OCI-LY1 (cell line): Measurements from ENCODE around the gene SCTR.

ENCODE experiments used
- H2AFZ ChIP-seq: fragments of 200-600 bp; sonication (generic), shearing (Covaris generic); 2 replicates; pipeline ENCODE4 v1.6.0; 2014; ENCODE audit warnings: antibody characterized with exemption, mild to moderate bottlenecking, low read length
- H3F3A ChIP-seq: fragments of 200-600 bp; sonication (generic), shearing (Covaris generic); 2 replicates; pipeline ENCODE4 v1.6.0; 2014; ENCODE audit warnings: mild to moderate bottlenecking, antibody characterized with exemption, low read length, moderate library complexity; ENCODE audit not compliant: insufficient read depth
- H3K27ac ChIP-seq: fragments of 200-600 bp; sonication (generic); 2 replicates; pipeline ENCODE4 v1.5.1; 2014; ENCODE audit warnings: low read length, mixed run types, mild to moderate bottlenecking, low read depth; ENCODE audit not compliant: poor library complexity, severe bottlenecking
- H3K27me3 ChIP-seq: fragments of 200-600 bp; sonication (generic); 2 replicates; pipeline ENCODE4 v1.6.0; 2014; ENCODE audit warnings: antibody characterized with exemption, mild to moderate bottlenecking, low read length, moderate library complexity; ENCODE audit not compliant: insufficient read depth
- H3K36me3 ChIP-seq: fragments of 200-600 bp; sonication (generic); 2 replicates; pipeline ENCODE4 v1.6.1; 2014; ENCODE audit warnings: mild to moderate bottlenecking, antibody characterized with exemption, low read length, moderate library complexity, mixed read lengths; ENCODE audit not compliant: insufficient read depth
- H3K4me1 ChIP-seq: fragments of 200-600 bp; sonication (generic); 2 replicates; pipeline ENCODE4 v1.5.1; 2014; ENCODE audit warnings: mild to moderate bottlenecking, low read length, moderate library complexity; ENCODE audit not compliant: insufficient read depth, severe bottlenecking
- H3K4me2 ChIP-seq: fragments of 200-600 bp; sonication (generic), shearing (Covaris generic); 2 replicates; pipeline ENCODE4 v1.6.1; 2014; ENCODE audit warnings: low read length
- H3K4me3 ChIP-seq: fragments of 200-600 bp; sonication (generic); 2 replicates; pipeline ENCODE4 v1.5.1; 2014; ENCODE audit warnings: low read length, low read depth, mild to moderate bottlenecking, mixed read lengths; ENCODE audit not compliant: poor library complexity, severe bottlenecking
- H3K79me2 ChIP-seq: fragments of 200-600 bp; shearing (Covaris generic); 2 replicates; pipeline ENCODE4 v1.6.1; 2016; ENCODE audit warnings: mixed run types, low read length, mixed read lengths; ENCODE audit not compliant: insufficient read depth
- H3K9ac ChIP-seq: fragments of 200-600 bp; sonication (generic), shearing (Covaris generic); 2 replicates; pipeline ENCODE4 v1.6.1; 2014; ENCODE audit warnings: mild to moderate bottlenecking, low read length, mixed read lengths
- H3K9me2 ChIP-seq: fragments of 200-600 bp; sonication (generic), shearing (Covaris generic); 2 replicates; pipeline ENCODE4 v1.6.1; 2014; ENCODE audit warnings: low read depth, mild to moderate bottlenecking, low read length, mixed read lengths
- H3K9me3 ChIP-seq: fragments of 200-600 bp; shearing (Covaris generic); 2 replicates; pipeline ENCODE4 v1.6.1; 2014; ENCODE audit warnings: low read length, mixed read lengths
- H4K20me1 ChIP-seq: fragments of 200-600 bp; sonication (generic), shearing (Covaris generic); 2 replicates; pipeline ENCODE4 v1.6.0; 2016; ENCODE audit warnings: mild to moderate bottlenecking, low read length; ENCODE audit not compliant: insufficient read depth
- EZH2 ChIP-seq: fragments of 200-600 bp; sonication (generic), shearing (Covaris generic); IDR thresholded peaks from 2 replicates; pipeline ENCODE4 v1.8.0; 2017; ENCODE audit warnings: borderline replicate concordance, mixed run types, mild to moderate bottlenecking, antibody characterized with exemption, low read length, moderate library complexity, mixed read lengths
- TF ChIP-seq, protein P1 (sequence below): fragments of 200-600 bp; sonication (generic), shearing (Covaris generic); IDR thresholded peaks from 2 replicates; pipeline ENCODE4 v1.5.1; 2017; ENCODE audit warnings: mild to moderate bottlenecking, antibody characterized with exemption, low read length, moderate library complexity, mixed read lengths

Gene SCTR

DNA sequence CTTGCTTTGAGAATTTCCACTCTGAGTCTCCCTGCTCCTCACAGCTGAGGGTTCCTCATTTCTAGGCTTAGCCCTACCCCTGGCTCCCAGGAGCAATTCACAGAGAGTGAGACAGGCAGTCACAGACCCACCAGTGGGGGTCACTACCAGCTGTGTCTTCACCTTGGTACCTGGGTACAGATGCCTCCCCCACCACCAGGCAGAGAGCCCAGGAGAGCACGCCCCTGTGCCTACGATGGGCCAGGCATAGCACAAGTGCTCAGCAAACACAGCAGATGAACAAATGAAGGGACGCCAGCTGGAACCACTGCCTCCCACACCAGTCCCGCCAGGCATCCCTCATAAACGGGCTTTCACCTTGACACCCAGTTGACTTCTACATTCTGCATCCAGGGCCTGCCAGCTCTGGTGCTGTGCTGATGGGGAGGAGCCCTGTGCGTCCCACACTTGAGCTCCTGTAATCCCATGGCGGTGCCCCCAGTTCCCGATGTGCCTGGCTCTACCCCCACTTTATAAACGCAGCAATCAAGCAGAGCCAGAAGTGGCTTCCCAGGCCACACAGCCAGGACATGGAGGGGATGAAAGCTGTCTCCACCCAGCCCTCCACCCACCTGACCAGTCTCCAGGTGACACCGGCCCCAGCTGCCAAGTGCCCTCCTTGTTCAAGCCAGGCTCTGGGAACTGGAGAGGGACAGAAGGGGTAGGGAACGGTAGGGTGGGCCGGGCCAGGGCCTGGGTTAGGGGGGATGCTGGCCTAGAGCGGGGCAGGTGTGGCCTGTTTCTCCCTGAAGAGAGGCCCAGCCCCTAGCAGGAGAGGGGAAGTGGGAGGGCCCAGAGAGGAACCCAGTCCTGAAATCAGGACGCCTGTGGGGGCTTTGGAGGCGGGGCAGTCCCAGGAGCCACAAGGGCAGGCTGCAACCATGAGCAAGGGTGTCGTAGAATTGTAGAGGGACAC is 42.5 kb downstream of the SCTR start:
- no peaks in the 10 kb centered on the region for H3K36me3 ChIP-seq
- H3K4me3 ChIP-seq: no peak overlapping the region
- H4K20me1 ChIP-seq: no peaks in the 10 kb centered on the region
- H3K79me2 ChIP-seq: no peaks in the 10 kb centered on the region
- no peak overlapping the region for H3K4me2 ChIP-seq
- H3K9ac ChIP-seq: no peak overlapping the region
- no peaks in the 10 kb centered on the region for H3K9me3 ChIP-seq
- TF ChIP-seq, protein P1, sequence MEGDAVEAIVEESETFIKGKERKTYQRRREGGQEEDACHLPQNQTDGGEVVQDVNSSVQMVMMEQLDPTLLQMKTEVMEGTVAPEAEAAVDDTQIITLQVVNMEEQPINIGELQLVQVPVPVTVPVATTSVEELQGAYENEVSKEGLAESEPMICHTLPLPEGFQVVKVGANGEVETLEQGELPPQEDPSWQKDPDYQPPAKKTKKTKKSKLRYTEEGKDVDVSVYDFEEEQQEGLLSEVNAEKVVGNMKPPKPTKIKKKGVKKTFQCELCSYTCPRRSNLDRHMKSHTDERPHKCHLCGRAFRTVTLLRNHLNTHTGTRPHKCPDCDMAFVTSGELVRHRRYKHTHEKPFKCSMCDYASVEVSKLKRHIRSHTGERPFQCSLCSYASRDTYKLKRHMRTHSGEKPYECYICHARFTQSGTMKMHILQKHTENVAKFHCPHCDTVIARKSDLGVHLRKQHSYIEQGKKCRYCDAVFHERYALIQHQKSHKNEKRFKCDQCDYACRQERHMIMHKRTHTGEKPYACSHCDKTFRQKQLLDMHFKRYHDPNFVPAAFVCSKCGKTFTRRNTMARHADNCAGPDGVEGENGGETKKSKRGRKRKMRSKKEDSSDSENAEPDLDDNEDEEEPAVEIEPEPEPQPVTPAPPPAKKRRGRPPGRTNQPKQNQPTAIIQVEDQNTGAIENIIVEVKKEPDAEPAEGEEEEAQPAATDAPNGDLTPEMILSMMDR: no peak
- TF ChIP-seq EZH2: no peak
- no peak overlapping the region for H3K27ac ChIP-seq
- no peaks in the 10 kb centered on the region for H3K9me2 ChIP-seq
- no peaks in the 10 kb centered on the region for H3K4me1 ChIP-seq
- 0 out of 2 replicates have a peak, but pooled peaks cover 6% of the 10 kb centered on the region for H3K27me3 ChIP-seq
- no peaks in the 10 kb centered on the region for H3F3A ChIP-seq
- no peak overlapping the region for H2AFZ ChIP-seq

DNA sequence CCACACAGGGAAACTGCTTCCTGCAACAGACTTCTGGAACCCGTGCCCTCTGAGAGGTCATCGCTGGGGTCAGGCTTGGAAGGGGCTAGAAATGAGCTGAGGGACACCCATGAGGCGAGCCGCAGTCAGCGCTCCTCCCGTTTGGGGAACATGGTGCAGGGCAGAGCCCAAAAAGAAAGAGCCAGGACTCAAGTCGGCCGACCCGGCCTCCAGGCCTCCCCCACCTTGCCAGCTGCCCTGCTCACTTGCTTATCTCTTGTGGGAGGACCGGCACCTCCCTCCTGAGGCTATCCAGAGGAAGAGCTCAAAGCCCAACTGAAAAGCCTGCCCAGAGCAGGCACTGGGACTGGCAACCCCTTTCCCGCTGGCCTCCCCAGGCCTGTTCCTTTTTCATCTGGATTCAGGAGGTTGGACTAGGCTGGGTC is 43.6 kb downstream of the SCTR start:
- Histone ChIP-seq H3K4me2 (no peak overlapping the region), H3F3A (no peaks in the 10 kb centered on the region), H4K20me1 (no peaks in the 10 kb centered on the region), H3K9me2 (no peaks in the 10 kb centered on the region), H2AFZ (no peak overlapping the region), H3K36me3 (no peaks in the 10 kb centered on the region), H3K27ac (no peak overlapping the region), H3K79me2 (no peaks in the 10 kb centered on the region), H3K27me3 (0 out of 2 replicates have a peak, but pooled peaks cover 4% of the 10 kb centered on the region), H3K4me1 (no peaks in the 10 kb centered on the region), H3K4me3 (no peak overlapping the region), H3K9me3 (no peaks in the 10 kb centered on the region), H3K9ac (no peak overlapping the region)
- TF ChIP-seq, protein P1: no peak
- TF ChIP-seq EZH2: no peak

DNA sequence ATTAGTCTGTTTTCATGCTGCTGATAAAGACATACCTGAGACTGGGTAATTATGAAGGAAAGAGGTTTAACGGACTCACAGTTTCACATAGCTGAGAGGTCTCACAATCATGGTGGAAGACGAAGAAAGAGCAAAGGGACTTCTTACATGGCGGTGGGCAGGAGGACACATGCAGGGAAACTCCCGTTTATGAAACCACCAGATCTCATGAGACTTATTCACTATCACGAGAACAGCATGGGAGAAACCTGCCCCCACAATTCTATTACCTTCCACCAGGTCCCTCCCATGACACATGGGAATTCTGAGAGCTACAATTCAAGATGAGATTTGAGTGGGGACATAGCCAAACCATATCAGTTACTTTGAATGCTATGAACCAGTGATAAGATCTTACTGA is 44.1 kb downstream of the SCTR start:
- no peaks in the 10 kb centered on the region for H3K9me2 ChIP-seq

More for the DNA sequence above, 44.1 kb downstream of the SCTR start:
- Histone ChIP-seq H3K27ac (no peak overlapping the region), H3K4me1 (no peaks in the 10 kb centered on the region), H3K9me3 (no peaks in the 10 kb centered on the region), H3K9ac (no peak overlapping the region), H3K27me3 (0 out of 2 replicates have a peak, but pooled peaks cover 4% of the 10 kb centered on the region), H3K4me2 (no peak overlapping the region), H3K36me3 (no peaks in the 10 kb centered on the region), H4K20me1 (no peaks in the 10 kb centered on the region), H3K4me3 (no peak overlapping the region), H2AFZ (no peak overlapping the region), H3F3A (no peaks in the 10 kb centered on the region), H3K79me2 (no peaks in the 10 kb centered on the region)
- TF ChIP-seq, protein P1: no peak
- TF ChIP-seq EZH2: no peak
